PFSK-1 (cell line): ENCODE measurements around the gene ITGA6.

Source experiments
- FOXP2 ChIP-seq: optimal IDR thresholded peaks from 2 replicates; pipeline ENCODE3; 2011; ENCODE audit warnings: borderline replicate concordance, control low read depth, inconsistent platforms; ENCODE audit not compliant: insufficient read depth; ENCODE audit errors: extremely low read length, extremely low read depth
- POLR2AphosphoS5 ChIP-seq: IDR thresholded peaks from 2 replicates; pipeline ENCODE4 v1.6.1; 2012; ENCODE audit warnings: low read depth, mild to moderate bottlenecking, control low read depth, low read length, moderate library complexity
- REST ChIP-seq, 2 experiments: IDR thresholded peaks; 2 replicates each; pipeline versions ENCODE4 v1.6.1 to v1.8.0; 2011 to 2012; ENCODE audit warnings: low read depth in 2 of 2, low read length in 2 of 2, control low read depth in 1 of 2, inconsistent platforms in 1 of 2, mild to moderate bottlenecking in 1 of 2, moderate library complexity in 1 of 2; ENCODE audit not compliant: insufficient read depth in 1 of 2
- SIN3A ChIP-seq: IDR thresholded peaks from 2 replicates; pipeline ENCODE4 v1.6.1; 2012; ENCODE audit warnings: mild to moderate bottlenecking, low read length, moderate library complexity, borderline replicate concordance; ENCODE audit not compliant: insufficient read depth
- TAF1 ChIP-seq: IDR thresholded peaks from 2 replicates; pipeline ENCODE4 v1.6.1; 2012; ENCODE audit warnings: low read length, control low read depth, borderline replicate concordance; ENCODE audit not compliant: insufficient read depth

GRCh38 chr2:172446474-172447063 is 19.2 kb downstream of the ITGA6 start:
- TF ChIP-seq SIN3A (no peak), REST (IDR thresholded peaks at IDR 0.05; ENCODE audit: insufficient read depth in 1 of 2, low read depth in 2 of 2, low read length in 2 of 2) (no peak), POLR2AphosphoS5 (no peak), TAF1 (no peak), FOXP2 (no peak)
